Measurements from ENCODE around the gene RHBDD3.

Gene RHBDD3

DNA sequence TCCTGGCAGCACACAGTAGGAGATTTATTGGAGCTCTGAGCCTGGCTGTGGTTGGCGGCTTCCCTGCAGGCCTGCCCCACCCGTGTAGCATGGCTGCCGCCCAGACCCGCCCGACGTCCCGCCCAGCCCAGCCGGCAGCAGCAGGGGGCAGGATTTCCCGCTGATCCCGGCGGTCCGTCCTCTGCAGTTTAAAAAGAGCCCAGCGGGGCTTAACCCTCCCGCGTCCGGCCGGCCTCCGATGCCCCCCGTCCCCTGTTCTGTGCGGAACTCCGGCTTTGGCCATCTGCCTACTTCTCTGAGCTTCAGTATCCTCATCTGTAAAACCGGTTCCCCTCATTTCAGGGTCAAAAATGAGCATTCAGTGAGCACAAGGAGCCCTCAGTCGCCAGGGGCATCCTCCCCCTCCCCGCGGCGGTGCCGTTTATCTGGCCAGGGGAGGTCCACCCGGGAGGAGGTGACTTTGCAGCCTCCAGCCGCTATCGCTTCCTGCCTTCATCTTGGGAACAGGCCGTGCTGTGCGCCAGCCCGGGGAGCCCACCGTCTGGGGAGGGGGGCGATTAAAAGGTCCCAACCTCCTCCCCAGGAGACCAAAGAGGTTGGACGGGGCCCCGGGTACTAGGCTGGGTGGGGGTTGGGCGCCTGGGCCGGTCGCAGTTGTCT, 38.5 kb upstream of the RHBDD3 start, which contains the start of gene GAS2L1:
GAS2L1 (plus strand) TSS at position 476 of the 660 bp plus-strand sequence. CDS start 1,456 bp downstream, outside the sequence.
- peak in 1 of 2 donors; percentile 49 for DNase-seq (ENCODE audit: low read depth in 2 of 2)

DNA sequence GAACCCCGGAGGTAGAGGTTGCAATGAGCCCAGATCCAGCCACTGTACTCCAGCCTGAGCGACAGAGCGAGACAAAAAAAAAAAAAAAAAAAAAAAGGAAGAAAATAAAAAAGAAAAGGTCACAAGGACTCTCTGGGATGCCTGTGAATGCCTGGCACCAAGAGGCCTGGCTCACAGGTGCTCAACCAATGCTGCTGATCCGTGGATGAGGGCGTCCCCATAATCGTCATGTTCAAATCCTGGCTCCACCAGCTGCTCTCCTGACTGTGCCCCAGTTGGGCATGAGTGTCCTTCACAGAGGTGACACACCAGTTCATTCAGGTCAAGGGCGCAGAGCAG, 38.0 kb upstream of the RHBDD3 start:
- DNase-seq (ENCODE audit: low read depth in 2 of 2) = no peak

DNA sequence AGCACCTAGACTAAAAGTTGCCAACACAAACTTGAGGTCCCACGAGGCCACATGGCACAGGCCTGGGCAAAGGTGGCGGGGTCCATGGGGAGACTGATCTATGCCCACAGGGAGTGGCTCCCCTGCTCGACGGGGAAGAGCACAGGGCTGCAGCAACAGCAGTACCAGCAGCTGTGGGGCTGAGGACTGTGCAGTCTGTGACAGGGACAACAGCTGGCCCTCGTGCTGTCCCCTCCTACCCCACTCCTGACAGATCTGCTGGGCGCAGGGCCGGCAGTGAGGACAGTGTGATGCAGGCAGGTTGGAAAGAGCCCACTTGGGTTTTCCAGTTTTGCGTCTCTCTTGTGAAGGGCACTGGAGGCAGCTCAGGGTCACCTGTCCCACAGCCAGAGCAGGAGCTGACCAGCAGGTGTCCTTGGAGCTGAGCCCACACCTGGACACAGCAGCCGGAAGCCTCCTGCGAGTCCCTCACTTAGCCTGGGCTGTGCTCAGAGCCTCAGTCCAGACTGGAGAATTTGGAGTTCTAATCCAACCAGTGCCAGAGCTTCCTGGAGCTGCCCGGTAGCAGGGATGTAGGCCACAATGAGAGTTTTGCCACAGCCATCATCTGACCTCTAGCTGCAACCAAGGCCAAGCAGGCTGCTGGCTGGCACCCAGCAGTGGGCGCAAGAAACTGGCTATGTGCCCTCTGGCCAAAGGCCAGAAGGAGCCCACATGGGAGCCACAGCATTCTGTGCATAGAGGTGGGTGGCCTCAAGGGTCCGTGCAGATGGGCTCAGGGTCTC, 35.1 kb upstream of the RHBDD3 start:
- DNase-seq (ENCODE audit: low read depth in 2 of 2) = no peak

DNA sequence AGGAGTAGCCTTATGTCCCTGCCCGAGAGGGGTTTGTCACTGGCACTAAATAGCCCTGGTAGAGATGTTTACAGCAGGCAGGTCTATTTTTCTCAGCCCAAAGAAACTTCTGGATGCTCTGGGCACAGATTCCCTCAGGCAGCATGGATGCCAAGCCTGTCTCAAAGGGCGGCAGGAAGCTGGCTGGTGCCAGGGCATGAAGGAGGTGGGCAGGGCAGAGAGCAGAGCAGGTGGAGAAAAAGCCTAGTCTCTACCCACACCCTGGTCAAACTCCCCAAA, 34.6 kb upstream of the RHBDD3 start:
- DNase-seq (ENCODE audit: low read depth in 2 of 2) = no peak

DNA sequence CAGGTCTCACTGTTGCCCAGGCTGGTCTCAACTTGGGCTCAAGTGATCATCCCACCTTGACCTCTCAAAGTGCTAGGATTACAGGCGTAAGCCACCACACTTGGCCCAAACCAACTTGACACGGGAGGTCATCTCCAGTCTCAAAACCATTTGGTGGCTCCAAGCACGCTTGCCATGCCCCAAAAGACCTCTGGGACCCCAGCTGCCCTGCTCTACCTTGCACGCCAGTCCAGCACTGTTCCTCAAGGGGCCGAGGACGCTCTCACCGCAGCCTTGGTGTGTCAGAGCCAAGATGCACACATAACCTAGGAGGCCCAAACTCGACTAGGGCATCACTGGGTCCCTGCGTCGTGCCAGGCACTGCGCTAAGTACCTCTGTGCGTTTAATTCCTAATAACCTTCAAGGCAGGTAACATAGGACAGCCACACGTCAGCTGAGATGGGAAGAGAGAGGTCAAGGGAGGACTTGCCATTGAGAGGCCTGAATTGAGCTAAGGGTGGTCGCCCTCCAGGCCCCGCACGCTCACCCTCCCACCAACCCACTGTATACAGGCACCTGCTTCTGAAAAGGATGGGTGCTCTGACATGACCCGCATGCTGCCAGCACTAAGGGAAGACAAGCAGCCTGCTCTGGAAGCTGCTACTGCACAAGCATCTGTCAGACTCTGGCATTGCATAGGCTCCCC, 34.1 kb upstream of the RHBDD3 start:
- DNase-seq (ENCODE audit: low read depth in 2 of 2) = no peak

DNA sequence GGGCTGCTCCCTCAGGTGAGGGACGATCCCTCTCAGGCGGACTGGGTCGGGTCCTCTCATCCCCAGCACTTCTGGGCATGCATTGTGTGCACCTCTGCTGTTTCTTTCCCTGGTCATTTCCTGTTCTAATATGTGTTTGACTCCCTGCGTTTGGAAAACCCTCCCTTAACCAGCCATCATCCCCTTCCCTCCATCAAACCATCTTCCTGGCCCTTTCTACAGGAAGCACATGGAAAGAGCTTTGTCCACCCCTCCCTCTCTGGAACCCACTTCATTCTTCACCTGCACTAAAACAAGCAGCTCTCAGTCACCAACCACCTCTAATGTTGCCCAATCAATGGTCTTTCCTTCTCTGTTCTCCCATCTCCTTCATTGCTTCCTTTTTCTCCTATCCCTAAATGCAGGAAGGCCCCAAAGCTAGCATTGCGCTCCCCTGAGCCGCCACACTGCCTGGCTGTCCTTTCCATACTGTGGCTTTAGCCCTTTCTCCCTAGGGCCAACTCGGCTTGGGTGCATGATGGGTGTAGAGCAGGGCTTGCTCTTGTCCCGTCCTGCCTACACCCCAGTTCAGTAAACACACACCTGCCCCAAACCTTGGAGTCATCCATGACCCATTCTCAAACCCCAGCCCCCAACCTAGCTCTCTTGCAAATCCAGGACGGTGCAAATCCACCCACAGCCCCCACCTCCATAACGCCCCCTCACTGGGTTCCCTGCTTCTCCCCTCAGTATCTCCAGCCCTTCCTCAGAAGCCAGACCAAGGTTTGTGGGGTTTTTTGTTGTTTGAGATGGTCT, 33.2 kb upstream of the RHBDD3 start:
- no peak for DNase-seq (ENCODE audit: low read depth in 2 of 2)

DNA sequence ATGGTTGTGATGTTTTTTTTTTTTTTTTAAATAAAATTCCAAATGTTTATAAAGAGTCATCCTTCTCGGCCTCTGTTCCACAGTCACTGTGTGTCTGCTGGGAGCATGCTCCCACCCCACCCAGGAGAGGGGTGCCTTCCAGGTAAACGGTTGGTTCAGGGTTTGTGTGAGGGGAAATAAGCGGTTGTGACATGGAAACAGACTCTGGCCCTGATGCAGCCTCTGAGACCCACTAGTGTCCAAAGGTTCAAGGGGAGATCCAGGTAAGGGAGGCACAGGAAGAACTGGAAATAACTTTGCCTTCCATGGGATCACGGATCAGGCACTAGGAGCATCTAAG, 32.7 kb upstream of the RHBDD3 start:
- DNase-seq (ENCODE audit: low read depth in 2 of 2) = no peak

DNA sequence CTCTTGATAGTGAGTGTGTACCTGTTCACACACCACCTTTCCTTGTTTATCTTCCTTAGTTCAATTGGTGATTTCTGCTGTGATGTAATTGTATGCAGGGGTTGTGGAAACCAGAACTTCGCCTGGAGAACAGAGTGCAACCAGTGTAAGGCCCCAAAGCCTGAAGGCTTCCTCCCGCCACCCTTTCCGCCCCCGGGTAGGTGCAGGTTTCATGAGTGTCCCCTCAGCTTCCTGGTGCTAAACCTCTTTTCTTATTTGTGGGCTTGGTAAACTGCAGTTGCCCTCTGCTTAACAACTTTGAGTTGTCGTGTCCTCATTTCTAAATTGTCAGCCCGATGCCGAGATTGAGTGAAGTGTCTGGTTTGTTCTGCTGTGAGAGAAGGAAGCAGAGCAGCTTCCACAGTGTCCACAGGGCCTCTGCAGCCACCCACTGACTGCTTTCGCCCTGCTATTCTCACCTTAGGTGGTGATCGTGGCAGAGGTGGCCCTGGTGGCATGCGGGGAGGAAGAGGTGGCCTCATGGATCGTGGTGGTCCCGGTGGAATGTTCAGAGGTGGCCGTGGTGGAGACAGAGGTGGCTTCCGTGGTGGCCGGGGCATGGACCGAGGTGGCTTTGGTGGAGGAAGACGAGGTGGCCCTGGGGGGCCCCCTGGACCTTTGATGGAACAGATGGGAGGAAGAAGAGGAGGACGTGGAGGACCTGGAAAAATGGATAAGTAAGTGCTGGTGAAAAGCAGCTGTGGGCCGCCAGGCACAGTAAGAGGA, 31.5 kb upstream of the RHBDD3 start:
- no peak for DNase-seq (ENCODE audit: low read depth in 2 of 2)

DNA sequence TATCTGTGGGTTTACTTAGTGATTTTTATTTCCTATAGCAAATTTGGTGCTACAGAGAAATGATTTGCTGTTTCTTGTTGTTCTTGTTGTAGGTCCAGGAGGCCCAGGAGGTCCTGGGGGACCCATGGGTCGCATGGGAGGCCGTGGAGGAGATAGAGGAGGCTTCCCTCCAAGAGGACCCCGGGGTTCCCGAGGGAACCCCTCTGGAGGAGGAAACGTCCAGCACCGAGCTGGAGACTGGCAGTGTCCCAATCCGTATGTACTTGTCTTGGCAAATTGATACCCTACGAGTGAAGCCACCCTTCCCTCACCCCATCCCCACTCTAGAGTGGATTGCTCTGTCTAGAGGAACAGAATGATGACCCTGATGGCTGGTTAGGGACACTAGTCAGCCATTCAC, 30.9 kb upstream of the RHBDD3 start:
- no peak for DNase-seq (ENCODE audit: low read depth in 2 of 2)

DNA sequence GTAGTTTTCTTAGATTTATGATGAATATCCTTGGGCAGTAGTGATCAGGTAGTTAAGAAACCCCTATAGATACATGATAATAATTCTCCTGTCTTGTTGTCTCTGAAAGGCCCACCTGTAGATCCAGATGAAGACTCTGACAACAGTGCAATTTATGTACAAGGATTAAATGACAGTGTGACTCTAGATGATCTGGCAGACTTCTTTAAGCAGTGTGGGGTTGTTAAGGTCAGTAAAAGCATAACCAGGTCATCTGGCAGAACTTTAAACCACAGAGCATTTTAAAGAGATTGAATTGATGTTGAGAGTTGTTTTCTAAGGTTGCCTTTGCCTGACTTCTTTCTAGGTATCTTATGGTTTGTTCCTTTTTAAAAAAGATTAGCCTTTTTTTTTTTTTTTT, 24.6 kb upstream of the RHBDD3 start:
- DNase-seq (ENCODE audit: low read depth in 2 of 2) = no peak

DNA sequence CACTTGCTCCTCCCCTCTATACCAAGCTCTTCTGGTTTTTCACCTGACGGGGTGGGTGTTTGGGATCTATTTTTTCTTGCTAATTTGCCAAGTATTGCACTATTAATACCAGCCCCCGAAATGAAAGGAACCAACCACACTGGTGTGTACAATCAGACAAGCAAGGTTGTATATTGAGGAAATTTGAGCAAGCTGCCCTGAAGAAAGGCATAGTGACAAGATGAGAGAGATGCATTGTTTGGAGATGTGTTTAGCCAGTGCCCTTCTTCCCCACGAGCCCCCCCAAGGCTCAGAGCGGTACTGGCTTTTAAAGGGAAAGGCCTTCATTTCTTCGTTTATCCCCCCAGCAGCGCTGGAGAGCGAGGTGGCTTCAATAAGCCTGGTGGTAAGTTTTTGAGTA, 23.4 kb upstream of the RHBDD3 start:
- no peak for DNase-seq (ENCODE audit: low read depth in 2 of 2)

DNA sequence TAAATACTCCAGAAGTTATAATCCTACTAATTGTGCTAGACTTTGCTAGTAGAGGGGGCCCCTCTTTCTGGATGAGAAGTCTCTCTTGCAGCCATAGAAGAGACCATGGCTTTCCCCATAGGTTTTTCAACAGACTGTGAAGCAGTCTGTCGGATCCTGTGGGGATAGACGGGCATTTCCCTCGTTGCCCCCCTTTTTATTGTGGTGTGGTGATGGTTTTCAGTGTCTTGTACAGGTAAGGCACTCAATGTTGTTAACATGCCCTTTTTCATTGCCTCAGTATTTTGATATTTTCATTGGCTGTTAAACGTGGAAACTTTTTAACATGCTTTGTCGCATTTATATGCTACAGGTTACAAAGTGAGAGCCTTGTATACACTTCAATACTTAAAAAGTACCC, 22.3 kb upstream of the RHBDD3 start:
- DNase-seq (ENCODE audit: low read depth in 2 of 2) = no peak

DNA sequence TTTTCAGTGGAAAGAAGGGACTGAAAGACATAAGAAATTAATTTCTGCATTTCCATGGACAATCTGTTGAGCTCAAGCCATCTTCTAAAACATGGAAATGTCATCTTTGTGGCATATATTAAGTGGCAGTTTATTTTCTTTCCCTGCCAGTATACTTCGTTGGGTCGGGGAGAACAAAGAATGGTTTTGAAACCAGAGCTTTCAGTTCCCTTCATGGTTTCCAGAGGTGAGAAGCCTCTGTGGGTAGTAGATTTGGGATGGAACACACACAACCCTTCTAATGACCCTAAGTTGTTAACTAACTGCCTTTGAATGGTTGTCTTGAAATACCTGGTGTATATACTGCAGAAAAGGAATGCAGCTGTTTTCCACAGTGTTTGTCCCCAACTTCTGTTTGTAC, 21.1 kb upstream of the RHBDD3 start:
- no peak for DNase-seq (ENCODE audit: low read depth in 2 of 2)

DNA sequence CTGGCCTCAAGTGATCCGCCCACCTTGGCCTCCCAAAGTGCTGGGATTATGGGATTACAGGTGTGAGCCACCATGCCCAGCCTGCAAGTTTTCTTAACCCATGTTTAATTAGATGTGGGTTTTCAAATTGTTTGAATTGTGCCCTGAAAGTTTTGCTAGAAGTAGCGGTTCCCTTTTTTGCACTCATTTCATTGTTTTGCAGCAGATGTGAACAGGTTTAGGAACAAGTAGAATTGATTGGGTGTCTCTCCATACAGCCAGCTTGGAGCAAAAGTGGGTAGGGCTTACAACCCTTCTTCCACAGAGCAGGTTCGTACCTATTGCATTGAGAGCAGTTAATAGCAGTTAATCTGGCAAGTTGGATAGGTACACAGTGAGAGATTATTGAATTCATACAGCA, 16.4 kb upstream of the RHBDD3 start:
- DNase-seq (ENCODE audit: low read depth in 2 of 2) = no peak

DNA sequence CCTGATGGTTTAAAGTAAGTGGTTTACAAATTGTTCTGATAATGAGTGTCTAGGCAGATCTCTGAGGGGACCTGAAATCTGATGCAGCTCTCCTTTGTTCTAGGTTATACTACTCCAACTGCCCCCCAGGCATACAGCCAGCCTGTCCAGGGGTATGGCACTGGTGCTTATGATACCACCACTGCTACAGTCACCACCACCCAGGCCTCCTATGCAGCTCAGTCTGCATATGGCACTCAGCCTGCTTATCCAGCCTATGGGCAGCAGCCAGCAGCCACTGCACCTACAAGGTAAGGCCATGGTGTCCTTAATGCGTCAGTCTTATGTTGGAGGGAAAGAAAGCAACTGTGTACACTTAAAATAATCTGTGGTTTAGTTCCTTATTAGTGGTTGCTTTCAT, 10.1 kb upstream of the RHBDD3 start:
- no peak for DNase-seq (ENCODE audit: low read depth in 2 of 2)

DNA sequence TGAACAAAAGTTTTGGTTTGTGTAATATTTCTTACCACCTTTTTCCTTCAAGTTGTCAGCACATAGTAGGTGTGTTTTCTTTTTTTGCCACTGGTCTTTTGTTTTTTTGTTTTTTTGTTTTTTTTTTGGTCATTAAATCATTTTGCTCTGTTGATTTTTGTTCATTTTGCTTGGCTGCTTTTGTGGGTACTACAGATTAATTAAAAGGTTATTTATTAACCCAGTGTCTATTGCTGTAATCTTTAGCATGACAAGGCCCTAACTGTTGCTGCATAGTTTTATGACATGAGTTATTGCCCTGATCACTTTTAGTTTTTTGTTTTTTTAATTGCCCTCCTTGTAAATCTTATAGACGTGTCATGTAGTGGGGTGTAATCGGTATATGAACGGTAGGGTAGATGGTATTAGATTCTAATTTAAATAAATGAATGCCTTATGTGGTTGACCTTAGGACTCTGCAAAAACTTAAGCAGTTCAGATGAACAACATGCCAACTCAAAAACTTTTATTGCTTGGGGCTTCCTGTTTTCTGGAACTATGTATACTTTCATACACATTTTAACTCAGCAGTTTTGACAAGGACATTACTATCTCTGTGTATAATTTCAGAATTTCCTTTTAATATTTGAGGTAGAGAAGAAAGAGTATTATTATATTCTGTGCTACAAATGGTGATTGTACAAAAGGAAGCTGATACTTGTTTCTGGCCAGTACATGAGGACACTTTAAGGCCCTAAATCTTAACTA, 8.2 kb upstream of the RHBDD3 start:
- DNase-seq (ENCODE audit: low read depth in 2 of 2) = no peak

DNA sequence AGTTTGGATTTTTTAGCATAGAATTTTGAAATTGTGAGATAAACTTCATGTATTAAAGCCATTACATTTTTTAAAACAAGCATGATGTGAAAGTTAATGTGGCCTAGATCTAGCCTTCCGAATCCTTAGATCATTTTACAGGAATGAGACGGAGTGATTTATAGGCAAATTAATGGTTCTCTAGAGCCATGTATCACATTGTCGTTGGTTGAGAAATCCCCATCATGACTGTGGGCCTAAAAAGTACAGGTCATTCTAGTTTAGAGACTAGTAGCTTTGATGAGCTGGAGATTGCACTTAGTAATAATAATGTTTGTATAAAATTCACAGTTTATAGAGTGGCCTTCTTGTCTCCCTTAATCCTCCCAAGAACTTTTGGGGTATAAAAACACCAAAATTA, 7.4 kb upstream of the RHBDD3 start:
- no peak for DNase-seq (ENCODE audit: low read depth in 2 of 2)

DNA sequence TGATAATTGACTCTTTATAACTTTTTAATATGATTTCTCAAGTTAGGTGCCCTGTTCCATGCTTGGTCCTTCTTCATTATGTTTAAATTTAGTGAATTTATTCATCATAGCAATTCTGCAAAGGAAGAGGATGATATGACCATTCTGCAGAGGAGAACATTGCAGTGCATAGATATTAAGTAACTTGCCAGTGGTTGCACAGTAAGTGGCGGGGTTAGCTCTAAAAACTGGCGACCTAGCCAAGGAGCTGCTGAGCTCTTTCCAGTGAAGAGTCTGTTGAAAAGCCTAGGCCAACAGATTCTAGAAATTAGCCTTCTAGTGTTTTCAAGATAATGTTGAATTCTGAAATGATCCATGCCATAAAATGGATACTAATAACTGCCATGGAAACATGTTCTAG, 4.8 kb upstream of the RHBDD3 start:
- DNase-seq (ENCODE audit: low read depth in 2 of 2) = no peak

DNA sequence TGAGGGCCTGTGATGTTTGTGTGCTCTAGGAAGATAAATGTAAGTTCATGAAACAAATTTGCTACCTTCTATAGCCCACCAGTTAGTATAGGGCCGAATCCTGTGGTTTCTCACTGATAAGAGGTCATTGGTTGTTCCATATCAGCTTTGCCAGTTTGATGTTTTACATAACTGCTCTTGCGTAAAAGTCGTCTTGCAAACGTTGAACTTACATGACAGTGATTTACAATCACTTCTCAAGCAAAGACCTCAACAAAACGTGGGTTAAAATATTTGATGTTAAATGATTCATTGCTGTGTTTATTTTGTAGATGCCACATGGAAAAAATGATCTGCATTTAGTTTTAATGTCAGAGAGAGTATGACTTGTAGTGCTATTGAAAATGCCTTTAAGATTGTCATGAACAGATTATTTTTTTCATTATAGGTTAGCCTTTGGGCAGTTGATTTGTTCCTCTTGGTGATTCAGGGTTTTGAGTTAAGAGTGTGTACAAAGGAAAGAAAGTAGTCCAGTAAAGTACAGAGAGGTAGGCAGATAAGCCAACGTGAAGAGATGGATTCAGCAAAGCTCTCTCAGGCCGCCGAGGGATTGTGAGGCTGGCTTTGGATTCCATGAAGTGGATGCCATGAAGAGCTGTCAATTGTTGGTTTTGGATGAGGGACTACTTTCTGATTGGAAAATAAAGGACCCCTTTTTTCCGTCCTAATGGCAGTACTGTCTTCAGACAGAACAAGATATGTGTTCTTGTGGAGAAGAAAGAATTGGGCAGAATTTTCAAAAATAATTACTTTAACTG, 2.9 kb upstream of the RHBDD3 start:
- no peak for DNase-seq (ENCODE audit: low read depth in 2 of 2)

DNA sequence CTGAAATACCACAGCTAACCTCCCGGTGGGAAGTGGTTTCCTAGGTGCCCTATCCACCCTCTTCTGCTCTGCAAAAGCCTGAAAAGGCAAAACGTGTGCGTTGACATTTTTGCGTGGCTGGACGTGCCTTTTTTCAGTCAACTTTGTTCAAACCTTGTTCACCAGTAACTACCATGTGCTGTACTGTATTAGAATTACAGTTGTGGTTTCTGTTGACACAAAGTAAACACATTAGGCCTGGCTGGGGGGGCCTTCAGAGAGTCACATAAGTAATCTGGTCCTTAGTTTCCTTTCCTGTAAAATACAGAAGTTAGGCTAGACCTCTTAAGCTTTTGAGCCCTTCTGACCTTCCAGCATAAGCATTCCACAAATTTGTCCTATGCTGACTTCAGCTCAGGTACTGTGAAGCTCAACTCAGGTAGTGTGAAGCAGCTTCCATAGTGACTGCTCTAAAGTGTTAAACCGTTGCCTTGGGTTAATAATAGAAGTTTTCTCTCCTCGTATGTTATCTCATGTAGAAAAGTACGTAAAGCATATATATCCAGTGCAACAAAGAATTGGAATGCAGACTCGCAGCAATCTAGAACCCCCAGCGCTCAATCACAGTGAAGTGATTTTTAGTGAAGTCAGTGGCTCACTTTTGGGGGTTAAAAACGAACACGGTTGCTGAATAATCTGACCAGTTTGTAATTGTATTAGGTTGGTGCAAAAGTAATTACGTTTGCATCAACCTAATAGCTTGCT, 2.1 kb upstream of the RHBDD3 start:
- DNase-seq (ENCODE audit: low read depth in 2 of 2) = no peak
